Uterus (tissue), 2 donors: ENCODE data around the gene MRPL14.

Experiments used
- POLR2A ChIP-seq, 2 donors: fragments of 450-650 bp; IDR thresholded peaks; one replicate each; pipeline ENCODE4 v1.6.1; 2016; ENCODE audit warnings: antibody characterized with exemption in 2 of 2, mild to moderate bottlenecking in 1 of 2, moderate library complexity in 1 of 2
- TF ChIP-seq, protein P1 (sequence below), 4 experiments: fragments of 200-600 bp in 2 of 4; fragments of 450-650 bp in 2 of 4; sonication (generic) in 2 of 4; IDR thresholded peaks; one replicate each; pipeline ENCODE4 v1.5.1; 2016 to 2019; ENCODE audit warnings: antibody characterized with exemption in 4 of 4, mild to moderate bottlenecking in 2 of 4, moderate library complexity in 1 of 4

DNA sequence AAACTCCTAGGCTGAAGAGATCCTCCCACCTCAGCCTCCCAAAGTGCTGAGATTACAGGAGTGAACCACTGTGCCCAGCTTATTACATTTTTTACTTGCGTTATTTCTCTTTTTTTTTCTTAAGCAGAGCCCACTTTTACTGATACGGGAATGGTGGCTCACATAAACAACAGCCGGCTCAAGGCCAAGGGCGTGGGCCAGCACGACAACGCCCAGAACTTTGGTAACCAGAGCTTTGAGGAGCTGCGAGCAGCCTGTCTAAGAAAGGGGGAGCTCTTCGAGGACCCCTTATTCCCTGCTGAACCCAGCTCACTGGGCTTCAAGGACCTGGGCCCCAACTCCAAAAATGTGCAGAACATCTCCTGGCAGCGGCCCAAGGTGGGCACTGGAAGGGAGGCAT, 41.9 kb upstream of the MRPL14 start:
- no peak for TF ChIP-seq POLR2A (IDR thresholded peaks at IDR 0.05)
- TF ChIP-seq, protein P1, sequence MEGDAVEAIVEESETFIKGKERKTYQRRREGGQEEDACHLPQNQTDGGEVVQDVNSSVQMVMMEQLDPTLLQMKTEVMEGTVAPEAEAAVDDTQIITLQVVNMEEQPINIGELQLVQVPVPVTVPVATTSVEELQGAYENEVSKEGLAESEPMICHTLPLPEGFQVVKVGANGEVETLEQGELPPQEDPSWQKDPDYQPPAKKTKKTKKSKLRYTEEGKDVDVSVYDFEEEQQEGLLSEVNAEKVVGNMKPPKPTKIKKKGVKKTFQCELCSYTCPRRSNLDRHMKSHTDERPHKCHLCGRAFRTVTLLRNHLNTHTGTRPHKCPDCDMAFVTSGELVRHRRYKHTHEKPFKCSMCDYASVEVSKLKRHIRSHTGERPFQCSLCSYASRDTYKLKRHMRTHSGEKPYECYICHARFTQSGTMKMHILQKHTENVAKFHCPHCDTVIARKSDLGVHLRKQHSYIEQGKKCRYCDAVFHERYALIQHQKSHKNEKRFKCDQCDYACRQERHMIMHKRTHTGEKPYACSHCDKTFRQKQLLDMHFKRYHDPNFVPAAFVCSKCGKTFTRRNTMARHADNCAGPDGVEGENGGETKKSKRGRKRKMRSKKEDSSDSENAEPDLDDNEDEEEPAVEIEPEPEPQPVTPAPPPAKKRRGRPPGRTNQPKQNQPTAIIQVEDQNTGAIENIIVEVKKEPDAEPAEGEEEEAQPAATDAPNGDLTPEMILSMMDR (IDR thresholded peaks at IDR 0.05), result no peak
